Transverse colon (tissue), 4 donors: ENCODE measurements around the gene STK11IP. TPM values are rescaled to one million over a fixed set of nuclear protein-coding genes. Genes with fewer than 3 reads are reported as not detected.

Source experiments
- DNase-seq: peaks from one replicate; pipeline ENCODE4 v3.0.0-alpha.2; 2019
- H3K27ac ChIP-seq, 4 donors: fragments of 200-600 bp; sonication (generic); 2 replicates each; pipeline ENCODE4 v1.5.1; 2016 to 2018; ENCODE audit warnings: inconsistent platforms in 4 of 4
- H3K27me3 ChIP-seq: fragments of 200-600 bp; sonication (generic); 2 replicates; pipeline ENCODE4 v1.5.1; 2017; ENCODE audit warnings: inconsistent platforms
- H3K36me3 ChIP-seq, 4 donors: fragments of 200-600 bp; sonication (generic); 2 replicates each; pipeline ENCODE4 v1.5.1; 2017 to 2019; ENCODE audit warnings: inconsistent platforms in 4 of 4
- H3K4me1 ChIP-seq, 4 donors: fragments of 200-600 bp; sonication (generic); 2 replicates each; pipeline ENCODE4 v1.5.1; 2017 to 2020; ENCODE audit warnings: inconsistent platforms in 4 of 4
- H3K4me3 ChIP-seq, 4 donors: fragments of 200-600 bp; sonication (generic); 1 replicate in 1 of 4; 2 replicates in 3 of 4; pipeline versions ENCODE4 v1.5.1 to v1.6.1; 2017 to 2019; ENCODE audit warnings: inconsistent platforms in 4 of 4
- H3K9me3 ChIP-seq, 2 donors: fragments of 200-600 bp; sonication (generic); 2 replicates each; pipeline ENCODE4 v1.5.1; 2017 to 2019; ENCODE audit warnings: inconsistent platforms in 2 of 2
- CTCF ChIP-seq, 5 experiments: fragments of 200-600 bp in 3 of 5; fragments of 450-650 bp in 2 of 5; sonication (generic) in 3 of 5; IDR thresholded peaks; 1 replicate in 2 of 5; 2 replicates in 3 of 5; pipeline ENCODE4 v1.5.1; 2016 to 2017; ENCODE audit warnings: antibody characterized with exemption in 5 of 5, inconsistent platforms in 3 of 5, mild to moderate bottlenecking in 2 of 5, moderate library complexity in 1 of 5
- EP300 ChIP-seq: sonication (generic); formaldehyde crosslinking; IDR thresholded peaks from one replicate; pipeline ENCODE4 v1.6.1; 2017; ENCODE audit warnings: antibody characterized with exemption, low read depth
- POLR2A ChIP-seq: fragments of 450-650 bp; IDR thresholded peaks from one replicate; pipeline ENCODE4 v1.6.1; 2016; ENCODE audit warnings: antibody characterized with exemption, mild to moderate bottlenecking, moderate library complexity
- POLR2AphosphoS5 ChIP-seq, 3 donors: sonication (generic); formaldehyde crosslinking; IDR thresholded peaks; one replicate each; pipeline ENCODE4 v1.6.1; 2016; ENCODE audit warnings: antibody characterized with exemption in 3 of 3
- WGBS, 2 donors: methylation state at CpG; one replicate each; pipeline ENCODE4 v1.1.5; 2018; ENCODE audit warnings: low coverage in 1 of 2; 5-methylcytosine and 5-hydroxymethylcytosine counted together
- in situ Hi-C, 4 donors: fragments of 200-750 bp; cut with MboI; loops; one replicate each; pipeline versions ENCODE4 v1.15.0 to v1.15.1; 2017; ENCODE audit warnings: low sequenced_read_pairs in 3 of 4, low pct_ligation_motif_present in 1 of 4, low pct_unique_long_range_greater_than_20kb in 1 of 4
- intact Hi-C: fragments of 100-400 bp; cut with DNase I; formaldehyde crosslinking; loops from one replicate; pipeline ENCODE4 v1.15.1; 2023; ENCODE audit warnings: low total_unique reads
- total RNA-seq, 4 donors: library from RNA; depleted of rRNA; stranded (reverse); fragments of >200 nt; gene quantifications; one replicate each; pipeline ENCODE4 v1.1.0, GENCODE V29; 2016

Gene STK11IP
- total RNA-seq, 4 donors from 2014 or later, result 16.2 to 117 (median 38.2) TPM

GRCh38 chr2:219634171-219634940, 36.7 kb downstream of the STK11IP start:
- H3K9me3 ChIP-seq, result no peaks in the 10 kb centered on the region
- no peaks in the 10 kb centered on the region for H3K36me3 ChIP-seq
- H3K4me3 ChIP-seq, result no peak overlapping the region
- no peak overlapping the region for H3K27ac ChIP-seq
- in situ Hi-C loops, result loop anchor here in 1 of 4 donors (10.0 kb wide), 1 partner anchor 100 kb away; no protein-coding TSS in a partner anchor
- TF ChIP-seq POLR2AphosphoS5 (IDR thresholded peaks at IDR 0.05), result no peak
- TF ChIP-seq EP300, result no peak
- H3K4me1 ChIP-seq, result no peaks in the 10 kb centered on the region
- DNase-seq, result no peak
- peaks cover 1% of the 10 kb centered on the region for H3K27me3 ChIP-seq
- intact Hi-C loops, result no loop called here
- 88% methylated on average over 15 of the region's 15 CpGs; no CpG with 5 or more reads in 1 of the 2 donors for WGBS, 2 donors

- H3K27me3 ChIP-seq, result no peaks in the 10 kb centered on the region
- in situ Hi-C loops, result loop anchor here in 1 of 4 donors (10.0 kb wide), 1 partner anchor 100 kb away; no protein-coding TSS in a partner anchor
- H3K4me3 ChIP-seq, result no peak overlapping the region
- 82% methylated on average over 22 of the region's 22 CpGs; no CpG with 5 or more reads in 1 of the 2 donors for WGBS, 2 donors
- H3K27ac ChIP-seq, result no peak overlapping the region
- TF ChIP-seq POLR2A (no peak), EP300 (no peak), CTCF (IDR thresholded peaks at IDR 0.05) (no peak)
- intact Hi-C loops, result no loop called here
- H3K36me3 ChIP-seq, result no peaks in the 10 kb centered on the region
- no peaks in the 10 kb centered on the region for H3K9me3 ChIP-seq
- no peaks in the 10 kb centered on the region for H3K4me1 ChIP-seq
- no peak for DNase-seq
These were observed 37.5 kb downstream of the STK11IP start for GRCh38 chr2:219634951-219635751.

- Histone ChIP-seq H3K4me3 (no peak overlapping the region), H3K36me3 (no peaks in the 10 kb centered on the region), H3K9me3 (no peaks in the 10 kb centered on the region), H3K27ac (no peak overlapping the region), H3K4me1 (no peaks in the 10 kb centered on the region), H3K27me3 (no peaks in the 10 kb centered on the region)
- in situ Hi-C loops (loop anchor here in 1 of 4 donors (10.0 kb wide), 1 partner anchor 102 kb away; no protein-coding TSS in a partner anchor), intact Hi-C loops (no loop called here)
- no peak for DNase-seq
- WGBS, 2 donors, result 80 to 84% methylated on average over 1 to 24 of the region's 24 CpGs
- TF ChIP-seq EP300 (no peak), POLR2AphosphoS5 (IDR thresholded peaks at IDR 0.05) (no peak), CTCF (IDR thresholded peaks at IDR 0.05) (no peak), POLR2A (no peak)
These were observed 38.7 kb downstream of the STK11IP start for GRCh38 chr2:219636144-219636915.

GRCh38 chr2:219636941-219637841, 39.5 kb downstream of the STK11IP start:
- intact Hi-C loops, result no loop called here
- H3K4me1 ChIP-seq, result peaks cover 0 to 3% (median 0%) of the 10 kb centered on the region in 4 donors
- H3K27me3 ChIP-seq, result no peaks in the 10 kb centered on the region
- DNase-seq, result no peak
- H3K36me3 ChIP-seq, result no peaks in the 10 kb centered on the region
- in situ Hi-C loops, result loop anchor here in 1 of 4 donors (10.0 kb wide), 1 partner anchor 102 kb away; no protein-coding TSS in a partner anchor
- H3K27ac ChIP-seq, result no peak overlapping the region
- H3K9me3 ChIP-seq, result no peaks in the 10 kb centered on the region
- H3K4me3 ChIP-seq, result no peak overlapping the region
- WGBS, 2 donors, result 29 to 56% methylated on average over 1 to 13 of the region's 13 CpGs
- TF ChIP-seq CTCF (IDR thresholded peaks at IDR 0.05) (no peak), EP300 (no peak), POLR2AphosphoS5 (IDR thresholded peaks at IDR 0.05) (no peak), POLR2A (no peak)
